ACC112 (cell line): ENCODE data around the gene TRNAU1AP.
"Not testable (repeated sequence)": the region's sequence is repeated elsewhere in the genome, so short reads cannot be mapped to it uniquely, and the experiment has no call there.

ENCODE experiments used
- H2AFZ ChIP-seq: fragments of 200-600 bp; sonication (generic); one replicate; pipeline ENCODE4 v1.6.0; 2017; ENCODE audit warnings: antibody characterized with exemption, low read length; ENCODE audit not compliant: unreplicated experiment
- H3K27ac ChIP-seq: fragments of 200-600 bp; sonication (generic); 2 replicates; pipeline ENCODE4 v1.5.1; 2014; ENCODE audit warnings: low read depth, mild to moderate bottlenecking, antibody characterized with exemption, low read length, moderate library complexity
- H3K27me3 ChIP-seq: fragments of 200-600 bp; sonication (generic); 2 replicates; pipeline ENCODE4 v1.6.1; 2014; ENCODE audit warnings: mild to moderate bottlenecking, antibody characterized with exemption, low read length, moderate library complexity, mixed read lengths; ENCODE audit not compliant: insufficient read depth
- H3K36me3 ChIP-seq: fragments of 200-600 bp; sonication (generic); 2 replicates; pipeline ENCODE4 v1.6.1; 2016; ENCODE audit warnings: mild to moderate bottlenecking, antibody characterized with exemption, low read length, moderate library complexity, mixed read lengths; ENCODE audit not compliant: insufficient read depth
- H3K4me1 ChIP-seq: fragments of 200-600 bp; sonication (generic); one replicate; pipeline ENCODE4 v1.6.1; 2016; ENCODE audit warnings: low read length, mixed read lengths; ENCODE audit not compliant: insufficient read depth, unreplicated experiment, control insufficient read depth
- H3K4me3 ChIP-seq: fragments of 200-600 bp; sonication (generic); 2 replicates; pipeline ENCODE4 v1.5.1; 2014; ENCODE audit warnings: mild to moderate bottlenecking, low read depth, low read length
- H3K79me2 ChIP-seq: fragments of 200-600 bp; sonication (generic); one replicate; pipeline ENCODE4 v1.6.0; 2016; ENCODE audit warnings: low read length; ENCODE audit not compliant: control insufficient read depth, unreplicated experiment, insufficient read depth

The TRNAU1AP gene

GRCh38 chr1:28522537-28522936, 30.3 kb upstream of the TRNAU1AP start:
- peaks cover 64% of the 10 kb centered on the region for H3K79me2 ChIP-seq
- H3K4me1 ChIP-seq, H2AFZ ChIP-seq, H3K36me3 ChIP-seq, H3K27ac ChIP-seq, H3K4me3 ChIP-seq, H3K27me3 ChIP-seq: not testable (repeated sequence)

GRCh38 chr1:28525002-28525642, 27.8 kb upstream of the TRNAU1AP start:
- H3K27me3 ChIP-seq, H2AFZ ChIP-seq, H3K4me1 ChIP-seq, H3K27ac ChIP-seq, H3K4me3 ChIP-seq, H3K36me3 ChIP-seq: not testable (repeated sequence)
- peaks cover 52% of the 10 kb centered on the region for H3K79me2 ChIP-seq

GRCh38 chr1:28526886-28527285, 26.0 kb upstream of the TRNAU1AP start:
- H3K4me3 ChIP-seq = no peak overlapping the region
- H3K4me1 ChIP-seq = no peaks in the 10 kb centered on the region
- no peak overlapping the region for H2AFZ ChIP-seq
- no peaks in the 10 kb centered on the region for H3K27me3 ChIP-seq
- H3K36me3 ChIP-seq = no peaks in the 10 kb centered on the region; the same call in 1 of the 2 replicates
- no peak overlapping the region for H3K27ac ChIP-seq
- peaks cover 41% of the 10 kb centered on the region for H3K79me2 ChIP-seq

GRCh38 chr1:28530456-28530855, 22.4 kb upstream of the TRNAU1AP start:
- H3K79me2 ChIP-seq = peaks cover 22% of the 10 kb centered on the region

GRCh38 chr1:28534671-28535070, 18.2 kb upstream of the TRNAU1AP start:
- H3K4me1 ChIP-seq = no peaks in the 10 kb centered on the region
- H3K4me3 ChIP-seq = no peak overlapping the region
- H3K79me2 ChIP-seq = no peaks in the 10 kb centered on the region
- H2AFZ ChIP-seq = no peak overlapping the region
- no peak overlapping the region for H3K27ac ChIP-seq
- peaks cover 7% of the 10 kb centered on the region; the same call in 1 of the 2 replicates for H3K36me3 ChIP-seq
- H3K27me3 ChIP-seq = no peaks in the 10 kb centered on the region

More at GRCh38 chr1:28530456-28530855, 22.4 kb upstream of the TRNAU1AP start:
- H3K27me3 ChIP-seq = no peaks in the 10 kb centered on the region
- H2AFZ ChIP-seq = no peak overlapping the region
- H3K36me3 ChIP-seq = no peaks in the 10 kb centered on the region; the same call in 1 of the 2 replicates
- H3K27ac ChIP-seq = no peak overlapping the region
- no peaks in the 10 kb centered on the region for H3K4me1 ChIP-seq
- no peak overlapping the region for H3K4me3 ChIP-seq

- H3K27ac ChIP-seq = no peak overlapping the region
- peaks cover 7% of the 10 kb centered on the region; the same call in 1 of the 2 replicates for H3K36me3 ChIP-seq
- no peaks in the 10 kb centered on the region for H3K27me3 ChIP-seq
- H3K79me2 ChIP-seq = no peaks in the 10 kb centered on the region
- H3K4me3 ChIP-seq = no peak overlapping the region
- H3K4me1 ChIP-seq = no peaks in the 10 kb centered on the region
- no peak overlapping the region for H2AFZ ChIP-seq
These were observed 17.7 kb upstream of the TRNAU1AP start for GRCh38 chr1:28535180-28535579.

GRCh38 chr1:28537457-28538199, 15.3 kb upstream of the TRNAU1AP start:
- Histone ChIP-seq H3K36me3 (peaks cover 7% of the 10 kb centered on the region; the same call in 1 of the 2 replicates), H3K79me2 (no peaks in the 10 kb centered on the region), H3K27ac (no peak overlapping the region), H2AFZ (no peak overlapping the region), H3K4me1 (no peaks in the 10 kb centered on the region), H3K27me3 (no peaks in the 10 kb centered on the region), H3K4me3 (no peak overlapping the region)

GRCh38 chr1:28538286-28538685, 14.6 kb upstream of the TRNAU1AP start:
- Histone ChIP-seq H3K4me1 (no peaks in the 10 kb centered on the region), H2AFZ (no peak overlapping the region), H3K27me3 (no peaks in the 10 kb centered on the region), H3K27ac (no peak overlapping the region), H3K36me3 (peaks cover 7% of the 10 kb centered on the region; the same call in 1 of the 2 replicates), H3K79me2 (no peaks in the 10 kb centered on the region), H3K4me3 (no peak overlapping the region)

GRCh38 chr1:28540651-28541050, 12.2 kb upstream of the TRNAU1AP start:
- no peak overlapping the region for H3K27ac ChIP-seq
- H3K27me3 ChIP-seq = no peaks in the 10 kb centered on the region
- no peaks in the 10 kb centered on the region for H3K79me2 ChIP-seq
- no peak overlapping the region for H3K4me3 ChIP-seq
- peaks cover 7% of the 10 kb centered on the region; the same call in 1 of the 2 replicates for H3K36me3 ChIP-seq
- no peak overlapping the region for H2AFZ ChIP-seq
- H3K4me1 ChIP-seq = no peaks in the 10 kb centered on the region

- H3K36me3 ChIP-seq, H3K4me3 ChIP-seq, H3K27me3 ChIP-seq, H3K4me1 ChIP-seq, H3K79me2 ChIP-seq, H2AFZ ChIP-seq, H3K27ac ChIP-seq: not testable (repeated sequence)
These were observed 11.4 kb upstream of the TRNAU1AP start for GRCh38 chr1:28541414-28542015.
